GM12865 (cell line): Measurements from ENCODE around the gene LSM7.

Source experiments
- DNase-seq: peaks from one replicate; pipeline ENCODE4 v3.0.0; 2010; ENCODE audit warnings: low read depth
- H3K4me3 ChIP-seq: 2 replicates; pipeline ENCODE4 v1.5.1; 2011; ENCODE audit warnings: mild to moderate bottlenecking, low read depth, low read length, control low read depth
- CTCF ChIP-seq: IDR thresholded peaks from 2 replicates; pipeline ENCODE4 v1.5.1; 2011; ENCODE audit warnings: low read length, control low read depth, low read depth, inconsistent platforms; ENCODE audit not compliant: insufficient read depth; ENCODE audit errors: missing control alignments

Gene LSM7

GRCh38 chr19:2315121-2315817, 13.1 kb downstream of the LSM7 start:
- TF ChIP-seq CTCF = no peak
- no peak overlapping the region for H3K4me3 ChIP-seq
- no peak for DNase-seq

GRCh38 chr19:2312820-2313501, 15.4 kb downstream of the LSM7 start:
- H3K4me3 ChIP-seq = no peak overlapping the region
- DNase-seq = no peak
- TF ChIP-seq CTCF = no peak

- DNase-seq = no peak
- H3K4me3 ChIP-seq = no peak overlapping the region
- no peak for TF ChIP-seq CTCF
These were observed 17.3 kb downstream of the LSM7 start for GRCh38 chr19:2311093-2311492.

- DNase-seq = no peak
- no peak for TF ChIP-seq CTCF
- H3K4me3 ChIP-seq = no peak overlapping the region
These were observed 18.5 kb downstream of the LSM7 start for GRCh38 chr19:2309734-2310362.

GRCh38 chr19:2308114-2308556, 20.3 kb downstream of the LSM7 start, which contains the start of gene LINGO3:
TSS of gene LINGO3 (minus strand) at chr19:2308154. CDS start at chr19:2291776, 16,378 bp downstream.
- no peak within 1 kb of the TSS for H3K4me3 ChIP-seq
- TF ChIP-seq CTCF = no peak
- DNase-seq = no peak

GRCh38 chr19:2307518-2308012, 20.8 kb downstream of the LSM7 start:
- H3K4me3 ChIP-seq = no peak overlapping the region

More at GRCh38 chr19:2307518-2308012, 20.8 kb downstream of the LSM7 start:
- no peak for TF ChIP-seq CTCF
- DNase-seq = no peak
